ENCODE measurements around the gene ASAP3.

DNA sequence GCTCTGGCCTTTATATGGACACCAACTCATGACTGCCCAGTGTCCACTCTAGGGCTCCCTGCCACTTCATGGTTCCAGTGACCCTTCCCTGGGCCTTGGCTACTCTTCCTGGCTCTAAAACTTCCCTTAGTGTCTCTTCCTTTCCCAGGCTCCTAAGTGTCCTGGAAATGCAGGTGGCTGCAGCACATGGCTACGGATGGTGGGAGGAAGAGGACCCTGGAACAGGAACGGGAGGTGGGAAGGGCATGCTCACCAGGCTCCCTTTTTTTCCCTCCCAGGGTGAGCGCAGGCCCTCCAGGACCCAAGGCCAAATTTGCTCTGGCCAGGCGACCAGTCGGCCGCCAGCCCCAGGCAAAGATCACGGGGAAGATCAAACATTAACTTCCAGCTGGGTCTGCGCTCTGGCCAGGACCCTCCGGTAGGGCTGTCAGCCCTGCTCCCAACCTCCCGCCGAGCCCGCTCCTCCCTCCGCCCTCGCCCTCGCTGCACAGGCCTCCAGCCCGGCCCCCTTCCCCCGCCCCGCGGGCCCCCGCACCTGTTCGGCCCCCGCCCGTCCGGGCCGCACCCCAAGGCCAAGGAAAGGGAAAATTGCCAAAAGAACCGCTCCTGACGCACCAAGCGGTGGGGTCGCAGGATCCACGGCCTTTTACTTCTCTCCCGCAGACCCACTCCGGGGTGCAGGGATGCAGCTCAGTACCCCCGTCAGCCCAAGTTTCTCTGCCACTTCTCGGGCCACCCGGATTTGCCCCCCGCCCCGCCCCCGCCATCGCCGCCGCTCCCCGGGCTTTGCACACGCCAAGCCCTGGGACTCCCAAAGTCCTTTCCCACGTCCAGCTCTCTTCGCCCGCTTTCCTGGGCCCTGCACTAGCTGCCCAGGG is 60.3 kb downstream of the ASAP3 start:
- TF ChIP-seq, protein P1, sequence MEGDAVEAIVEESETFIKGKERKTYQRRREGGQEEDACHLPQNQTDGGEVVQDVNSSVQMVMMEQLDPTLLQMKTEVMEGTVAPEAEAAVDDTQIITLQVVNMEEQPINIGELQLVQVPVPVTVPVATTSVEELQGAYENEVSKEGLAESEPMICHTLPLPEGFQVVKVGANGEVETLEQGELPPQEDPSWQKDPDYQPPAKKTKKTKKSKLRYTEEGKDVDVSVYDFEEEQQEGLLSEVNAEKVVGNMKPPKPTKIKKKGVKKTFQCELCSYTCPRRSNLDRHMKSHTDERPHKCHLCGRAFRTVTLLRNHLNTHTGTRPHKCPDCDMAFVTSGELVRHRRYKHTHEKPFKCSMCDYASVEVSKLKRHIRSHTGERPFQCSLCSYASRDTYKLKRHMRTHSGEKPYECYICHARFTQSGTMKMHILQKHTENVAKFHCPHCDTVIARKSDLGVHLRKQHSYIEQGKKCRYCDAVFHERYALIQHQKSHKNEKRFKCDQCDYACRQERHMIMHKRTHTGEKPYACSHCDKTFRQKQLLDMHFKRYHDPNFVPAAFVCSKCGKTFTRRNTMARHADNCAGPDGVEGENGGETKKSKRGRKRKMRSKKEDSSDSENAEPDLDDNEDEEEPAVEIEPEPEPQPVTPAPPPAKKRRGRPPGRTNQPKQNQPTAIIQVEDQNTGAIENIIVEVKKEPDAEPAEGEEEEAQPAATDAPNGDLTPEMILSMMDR (IDR thresholded peaks at IDR 0.05; ENCODE audit: low read length): no peak
- no peak for TF ChIP-seq EZH2 (optimal IDR thresholded peaks at IDR 0.05; ENCODE audit: low read depth, low read length)
- no peak for TF ChIP-seq EZH2phosphoT487 (IDR thresholded peaks at IDR 0.05; ENCODE audit: low read length)

Data from MM.1S (cell line).